Caco-2 (cell line): ENCODE results near the gene PCDH15. TPM values are rescaled to one million over a fixed set of nuclear protein-coding genes. Genes with fewer than 3 reads are reported as not detected.

Experiments used
- BruUV-seq: library from RNA; stranded (reverse); fragments of 400-500 nt; replicated peaks from 2 replicates; lab custom pipeline; 2021; lab: Mats Ljungman, UMichigan
- CTCF ChIA-PET: fragments of 300-600 bp; sonication (Branson Sonifier 250); formaldehyde crosslinking; loops from one replicate; lab custom pipeline; 2022; ENCODE audit warnings: antibody characterized with exemption; lab: Charles Lee
- POLR2A ChIA-PET: fragments of 300-600 bp; sonication (Branson Sonifier 250); formaldehyde crosslinking; loops from one replicate; lab custom pipeline; 2022; ENCODE audit warnings: antibody characterized with exemption; lab: Charles Lee
- DNase-seq, 2 experiments: peaks; one replicate each; pipeline versions ENCODE4 v3.0.0 to v3.0.0-alpha.2; 2020 to 2022
- H3K27me3 ChIP-seq: replicated peaks from 2 replicates; pipeline ENCODE4 v1.6.0; 2011; ENCODE audit warnings: low read length; ENCODE audit not compliant: control insufficient read depth, insufficient read depth
- H3K36me3 ChIP-seq: 2 replicates; pipeline ENCODE4 v1.5.1; 2011; ENCODE audit warnings: low read length; ENCODE audit not compliant: control insufficient read depth, insufficient read depth
- H3K4me1 ChIP-seq: fragments of 250-450 bp; sonication (Bioruptor Pico); 2 replicates; pipeline ENCODE4 v1.5.1; 2020; ENCODE audit warnings: mild to moderate bottlenecking
- H3K4me3 ChIP-seq: 2 replicates; pipeline ENCODE4 v1.5.1; 2011; ENCODE audit warnings: low read depth, mild to moderate bottlenecking, control low read depth, low read length
- H3K9me3 ChIP-seq: fragments of 250-450 bp; sonication (Bioruptor Pico); 2 replicates; pipeline ENCODE4 v1.5.1; 2020; ENCODE audit warnings: mild to moderate bottlenecking, moderate library complexity
- H3K27ac Mint-ChIP-seq: one replicate; pipeline ENCODE4 v1.8.0; 2022; ENCODE audit warnings: mixed read lengths; ENCODE audit not compliant: unreplicated experiment
- H3K27me3 Mint-ChIP-seq: one replicate; pipeline ENCODE4 v1.8.0; 2022; ENCODE audit warnings: mixed read lengths; ENCODE audit not compliant: insufficient read depth, unreplicated experiment
- H3K36me3 Mint-ChIP-seq: one replicate; pipeline ENCODE4 v1.8.0; 2022; ENCODE audit warnings: mild to moderate bottlenecking, mixed read lengths; ENCODE audit not compliant: insufficient read depth, unreplicated experiment
- H3K4me1 Mint-ChIP-seq: one replicate; pipeline ENCODE4 v1.8.0; 2022; ENCODE audit warnings: low read depth, mixed read lengths; ENCODE audit not compliant: unreplicated experiment
- H3K4me3 Mint-ChIP-seq: one replicate; pipeline ENCODE4 v1.8.0; 2022; ENCODE audit warnings: mild to moderate bottlenecking, moderate library complexity, mixed read lengths; ENCODE audit not compliant: unreplicated experiment
- H3K9me3 Mint-ChIP-seq: one replicate; pipeline ENCODE4 v1.8.0; 2022; ENCODE audit warnings: mixed read lengths; ENCODE audit not compliant: unreplicated experiment
- CTCF ChIP-seq, 2 experiments: fragments of 200-600 bp in 1 of 2; IDR thresholded peaks; 1 replicate in 1 of 2; 2 replicates in 1 of 2; pipeline versions ENCODE4 v1.5.1 to v1.8.0; 2011 to 2022; ENCODE audit warnings: antibody characterized with exemption in 1 of 2, control low read depth in 1 of 2, inconsistent platforms in 1 of 2, low read depth in 1 of 2, low read length in 1 of 2, mild to moderate bottlenecking in 1 of 2, moderate library complexity in 1 of 2; ENCODE audit not compliant: insufficient read depth in 1 of 2, severe bottlenecking in 1 of 2, unreplicated experiment in 1 of 2
- intact Hi-C: fragments of 100-400 bp; cut with micrococcal nuclease; formaldehyde crosslinking; loops from one replicate; pipeline ENCODE4 v1.10.0; 2022; ENCODE audit not compliant: unreplicated experiment
- total RNA-seq: library from RNA; stranded (reverse); gene quantifications from 2 replicates; pipeline ENCODE4 v1.2.3, GENCODE V29; 2022

The PCDH15 gene
- total RNA-seq, 1 experiment from 2014 or later: 0.02 TPM

- H3K36me3 Mint-ChIP-seq: no peaks in the 10 kb centered on the region
- H3K4me1 Mint-ChIP-seq: no peaks in the 10 kb centered on the region
- DNase-seq: no peak
- intact Hi-C loops: no loop called here
- H3K27ac Mint-ChIP-seq: no peak overlapping the region
- no peaks in the 10 kb centered on the region for H3K9me3 Mint-ChIP-seq
- BruUV-seq: no TSS peak
- H3K4me3 ChIP-seq: no peak overlapping the region
- no peaks in the 10 kb centered on the region for H3K36me3 ChIP-seq
- no peaks in the 10 kb centered on the region for H3K9me3 ChIP-seq
- ChIA-PET CTCF (no interaction called here), POLR2A (no interaction called here)
- H3K27me3 Mint-ChIP-seq: peaks cover under 1% of the 10 kb centered on the region
- no peaks in the 10 kb centered on the region for H3K27me3 ChIP-seq
- no peak for TF ChIP-seq CTCF (IDR thresholded peaks at IDR 0.05; ENCODE audit: insufficient read depth in 1 of 2, low read depth in 1 of 2, low read length in 1 of 2, severe bottlenecking in 1 of 2, unreplicated experiment in 1 of 2)
- no peaks in the 10 kb centered on the region for H3K4me1 ChIP-seq
- H3K4me3 Mint-ChIP-seq: no peak overlapping the region
Measured at GRCh38 chr10:53827261-53827660, 973.8 kb downstream of the PCDH15 start.

- peak in 1 of 2 experiments; percentile 58 for TF ChIP-seq CTCF (IDR thresholded peaks at IDR 0.05; ENCODE audit: insufficient read depth in 1 of 2, low read depth in 1 of 2, low read length in 1 of 2, severe bottlenecking in 1 of 2, unreplicated experiment in 1 of 2)
- Histone ChIP-seq H3K9me3 (no peaks in the 10 kb centered on the region), H3K27me3 (no peaks in the 10 kb centered on the region; the same call in 1 of the 2 replicates), H3K36me3 (no peaks in the 10 kb centered on the region), H3K4me3 (no peak overlapping the region), H3K4me1 (no peaks in the 10 kb centered on the region)
- Mint-ChIP-seq H3K4me1 (peaks cover 7% of the 10 kb centered on the region), H3K9me3 (no peaks in the 10 kb centered on the region), H3K4me3 (no peak overlapping the region), H3K27ac (no peak overlapping the region), H3K36me3 (no peaks in the 10 kb centered on the region), H3K27me3 (peaks cover 7% of the 10 kb centered on the region)
- CTCF ChIA-PET: interaction anchor here (0.8 to 1.6 kb wide), 3 partner anchors 208 to 991 kb away, joined by 4 to 8 read pairs (median 7); no protein-coding TSS in a partner anchor
- no TSS peak for BruUV-seq
- DNase-seq: peak; percentile 47 to 59
- intact Hi-C loops: loop anchor here (1.0 to 10.0 kb wide), 5 partner anchors 208 to 994 kb away; no protein-coding TSS in a partner anchor
- POLR2A ChIA-PET: no interaction called here
Measured at GRCh38 chr10:53808677-53809372, 992.2 kb downstream of the PCDH15 start.

- peak; percentile 47 to 59 for TF ChIP-seq CTCF (IDR thresholded peaks at IDR 0.05; ENCODE audit: insufficient read depth in 1 of 2, low read depth in 1 of 2, low read length in 1 of 2, severe bottlenecking in 1 of 2, unreplicated experiment in 1 of 2)
- H3K36me3 ChIP-seq: no peaks in the 10 kb centered on the region
- Mint-ChIP-seq H3K4me1 (no peaks in the 10 kb centered on the region), H3K36me3 (no peaks in the 10 kb centered on the region), H3K9me3 (no peaks in the 10 kb centered on the region), H3K4me3 (no peak overlapping the region), H3K27ac (no peak overlapping the region), H3K27me3 (no peaks in the 10 kb centered on the region)
- DNase-seq: peak in 1 of 2 experiments; percentile 29
- no peak overlapping the region for H3K4me3 ChIP-seq
- H3K27me3 ChIP-seq: no peaks in the 10 kb centered on the region
- no TSS peak for BruUV-seq
- intact Hi-C loops: no loop called here
- ChIA-PET POLR2A (no interaction called here), CTCF (no interaction called here)
- no peaks in the 10 kb centered on the region for H3K4me1 ChIP-seq
- H3K9me3 ChIP-seq: no peaks in the 10 kb centered on the region; the same call in 1 of the 2 replicates
Measured at GRCh38 chr10:53786236-53786900, 1014.7 kb downstream of the PCDH15 start.
